GM18526 (cell line): ENCODE measurements around the gene LHFPL2.

Source experiments
- POLR2A ChIP-seq: IDR thresholded peaks from 3 replicates; pipeline ENCODE4 v1.6.1; 2011; ENCODE audit not compliant: insufficient read length; ENCODE audit errors: extremely low read depth

Gene LHFPL2

GRCh38 chr5:78594610-78595457 lies 53.7 kb downstream of the LHFPL2 start:
- TF ChIP-seq POLR2A: no peak

- no peak for TF ChIP-seq POLR2A
These were observed 54.6 kb downstream of the LHFPL2 start for GRCh38 chr5:78594021-78594420.

DNA sequence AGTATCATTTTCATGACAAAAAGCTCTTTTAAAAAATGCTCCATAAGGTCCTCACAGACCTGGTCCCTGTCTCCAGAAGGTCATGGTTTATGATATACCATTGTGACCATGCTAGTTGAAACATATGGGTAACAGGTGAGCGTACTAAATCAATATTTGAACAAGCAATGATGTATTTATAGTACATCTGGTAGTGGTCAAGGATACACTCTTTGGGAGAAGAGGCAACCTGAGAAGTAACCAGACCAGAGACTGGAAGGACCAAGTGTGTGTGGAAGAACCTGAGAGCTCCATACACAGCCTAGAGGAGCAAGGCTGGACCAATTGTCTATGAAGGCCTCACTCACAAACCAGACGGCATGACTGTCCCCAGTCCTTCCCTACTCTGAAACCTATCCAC lies 55.1 kb downstream of the LHFPL2 start:
- no peak for TF ChIP-seq POLR2A

GRCh38 chr5:78592735-78593386 lies 55.7 kb downstream of the LHFPL2 start:
- TF ChIP-seq POLR2A: no peak

GRCh38 chr5:78591972-78592700 lies 56.4 kb downstream of the LHFPL2 start:
- TF ChIP-seq POLR2A: no peak

- TF ChIP-seq POLR2A: no peak
These were observed 57.4 kb downstream of the LHFPL2 start for GRCh38 chr5:78591138-78591612.

GRCh38 chr5:78589923-78590322 lies 58.6 kb downstream of the LHFPL2 start:
- no peak for TF ChIP-seq POLR2A

GRCh38 chr5:78588507-78588906 lies 60.1 kb downstream of the LHFPL2 start:
- TF ChIP-seq POLR2A: no peak

- TF ChIP-seq POLR2A: no peak
These were observed 60.7 kb downstream of the LHFPL2 start for GRCh38 chr5:78587775-78588291.

DNA sequence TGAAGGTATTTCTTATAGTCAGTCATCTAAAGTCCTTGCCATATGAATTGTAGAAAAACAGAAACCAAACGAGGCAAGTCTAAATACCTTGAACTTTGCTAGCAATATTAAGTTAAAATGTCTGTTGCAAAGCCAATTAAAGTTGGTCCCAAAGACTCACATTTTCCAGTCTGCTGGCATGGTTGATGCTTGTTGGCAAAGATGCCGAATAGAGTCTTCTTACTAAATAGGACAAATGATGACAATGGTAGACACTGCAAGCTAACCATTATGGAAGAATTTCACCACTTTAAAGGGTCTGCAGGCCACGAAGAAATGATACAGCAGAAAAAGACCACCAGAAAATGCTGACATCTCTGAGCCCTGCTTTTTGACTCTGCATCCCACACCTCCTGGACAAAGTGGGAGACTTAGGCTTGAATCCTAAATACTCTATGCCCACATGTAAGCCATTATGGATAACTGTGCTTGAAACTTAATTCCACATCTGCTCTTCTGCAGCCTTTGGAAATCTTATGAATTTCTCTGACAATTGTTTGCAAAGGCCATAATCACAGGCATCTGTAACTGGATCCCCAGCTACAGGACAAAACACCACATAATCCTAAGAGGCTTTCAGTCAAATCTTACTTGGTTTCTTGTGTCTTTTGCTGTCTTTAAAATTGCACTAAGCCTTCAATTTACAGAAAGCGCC lies 61.3 kb downstream of the LHFPL2 start:
- no peak for TF ChIP-seq POLR2A

- no peak for TF ChIP-seq POLR2A
These were observed 62.3 kb downstream of the LHFPL2 start for GRCh38 chr5:78586251-78586650.

DNA sequence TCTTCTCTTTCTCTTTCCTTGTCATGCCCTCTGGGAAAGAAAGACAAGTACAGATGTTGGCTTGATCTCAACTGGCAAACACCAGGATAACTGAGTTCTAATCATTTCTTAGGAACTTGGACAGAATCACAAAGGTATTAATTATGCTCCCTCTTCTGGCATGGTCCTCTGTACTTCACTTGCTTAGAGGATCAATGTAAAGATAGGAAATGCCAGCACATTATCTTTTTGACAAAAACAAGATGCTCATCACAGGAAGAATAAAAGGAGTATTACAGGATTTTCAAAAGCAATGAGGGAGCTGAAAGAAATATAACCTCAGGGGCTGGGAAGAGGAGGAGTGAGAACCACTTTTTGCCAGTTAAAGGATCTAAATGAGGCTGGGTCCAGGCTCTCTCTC lies 70.6 kb downstream of the LHFPL2 start:
- no peak for TF ChIP-seq POLR2A

DNA sequence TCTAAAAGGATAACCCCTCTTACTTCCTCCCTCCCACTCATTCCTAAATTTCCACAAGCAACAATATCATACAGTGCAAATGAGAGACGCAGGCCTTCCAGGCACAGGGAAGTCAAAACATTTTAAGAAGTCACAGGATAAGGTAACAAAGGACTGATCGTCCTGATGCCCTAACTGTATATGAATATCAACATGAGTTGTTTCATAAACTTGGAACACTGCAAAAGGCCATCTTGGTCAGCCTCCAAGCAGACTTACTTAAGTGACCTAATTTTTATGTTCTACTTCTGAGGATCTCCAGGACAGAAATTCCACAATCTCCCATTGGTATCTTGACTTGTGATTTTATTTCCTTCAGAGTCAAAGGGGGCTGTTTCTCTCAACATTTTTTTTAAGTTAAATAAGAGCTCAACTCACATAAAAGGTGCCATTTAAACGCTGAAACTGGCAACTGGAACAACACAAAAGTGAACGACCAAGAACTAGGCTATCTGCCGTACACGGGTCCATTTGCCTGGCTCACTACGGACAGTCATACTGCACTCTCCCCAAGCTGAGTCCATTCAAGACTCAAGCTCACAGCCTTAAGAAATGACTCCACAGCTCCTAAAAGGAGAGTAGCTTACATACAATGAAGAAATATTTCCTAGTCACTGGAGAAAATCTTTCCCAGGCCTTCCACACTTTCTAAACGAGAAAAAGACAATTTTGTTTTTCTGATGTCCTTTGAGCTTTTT lies 71.3 kb downstream of the LHFPL2 start:
- no peak for TF ChIP-seq POLR2A

GRCh38 chr5:78576376-78576775 lies 72.2 kb downstream of the LHFPL2 start:
- TF ChIP-seq POLR2A: no peak
